Hepatocyte (in vitro differentiated cells): ENCODE results near the gene RAD50. TPM values are rescaled to one million over a fixed set of nuclear protein-coding genes. Genes with fewer than 3 reads are reported as not detected.

ENCODE experiments used
- DNase-seq: peaks from one replicate; pipeline ENCODE4 v3.0.0-alpha.2; 2016; ENCODE audit warnings: low spot score
- H2AFZ ChIP-seq: fragments of 200-600 bp; sonication (generic); 2 replicates; pipeline ENCODE4 v1.6.0; 2016; ENCODE audit warnings: antibody characterized with exemption, mild to moderate bottlenecking
- H3K27ac ChIP-seq: fragments of 200-600 bp; sonication (generic); 2 replicates; pipeline ENCODE4 v1.5.1; 2016; ENCODE audit warnings: mild to moderate bottlenecking
- H3K27me3 ChIP-seq: fragments of 200-600 bp; sonication (generic); 2 replicates; pipeline ENCODE4 v1.6.1; 2016
- H3K36me3 ChIP-seq: fragments of 200-600 bp; sonication (generic); replicated peaks from 2 replicates; pipeline ENCODE4 v1.5.1; 2016; ENCODE audit warnings: low read depth; ENCODE audit not compliant: insufficient read depth
- H3K4me1 ChIP-seq: fragments of 200-600 bp; sonication (generic); 2 replicates; pipeline ENCODE4 v1.5.1; 2016; ENCODE audit warnings: mild to moderate bottlenecking, moderate library complexity; ENCODE audit not compliant: insufficient read depth
- H3K4me2 ChIP-seq: fragments of 200-600 bp; sonication (generic); 2 replicates; pipeline ENCODE4 v1.6.0; 2016
- H3K4me3 ChIP-seq: fragments of 200-600 bp; sonication (generic); 2 replicates; pipeline ENCODE4 v1.5.1; 2016; ENCODE audit warnings: mild to moderate bottlenecking
- H3K79me2 ChIP-seq: fragments of 200-600 bp; sonication (generic); 2 replicates; pipeline ENCODE4 v1.6.0; 2017; ENCODE audit warnings: mild to moderate bottlenecking
- H3K9me2 ChIP-seq: fragments of 200-600 bp; sonication (generic); replicated peaks from 2 replicates; pipeline ENCODE4 v1.6.0; 2017; ENCODE audit warnings: mild to moderate bottlenecking; ENCODE audit not compliant: insufficient read depth
- H3K9me3 ChIP-seq: fragments of 200-600 bp; sonication (generic); 2 replicates; pipeline ENCODE4 v1.5.1; 2016; ENCODE audit warnings: low read depth, mild to moderate bottlenecking
- H4K20me1 ChIP-seq: fragments of 200-600 bp; sonication (generic); 2 replicates; pipeline ENCODE4 v1.6.0; 2016; ENCODE audit warnings: mild to moderate bottlenecking; ENCODE audit not compliant: insufficient read depth, poor library complexity, severe bottlenecking
- EZH2 ChIP-seq: fragments of 200-600 bp; sonication (generic); IDR thresholded peaks from 2 replicates; pipeline ENCODE4 v1.6.1; 2016; ENCODE audit warnings: antibody characterized with exemption, mild to moderate bottlenecking, borderline replicate concordance
- EZH2phosphoT487 ChIP-seq: fragments of 200-600 bp; sonication (generic); IDR thresholded peaks from one replicate; pipeline ENCODE4 v1.6.1; 2018; ENCODE audit warnings: antibody characterized with exemption, mild to moderate bottlenecking, low read depth, moderate library complexity; ENCODE audit not compliant: unreplicated experiment, severe bottlenecking
- WGBS: methylation state at CpG from one replicate; pipeline ENCODE4 v1.1.6; 2016; ENCODE audit warnings: low lambda C conversion rate; ENCODE audit errors: missing lambda C conversion rate; 5-methylcytosine and 5-hydroxymethylcytosine counted together
- polyA plus RNA-seq: library from polyadenylated mRNA; unstranded; fragments of >200 nt; fragmentation: Nextera tagmentation; extraction: Ambion mirVana; gene quantifications from 2 replicates; pipeline ENCODE4 v1.2.1, GENCODE V29; 2016
- total RNA-seq: library from RNA; depleted of rRNA; stranded (reverse); fragments of >200 nt; gene quantifications from 2 replicates; pipeline ENCODE4 v1.2.3, GENCODE V29; 2014
- TF ChIP-seq, protein P1 (sequence below): fragments of 200-600 bp; sonication (generic); IDR thresholded peaks from 2 replicates; pipeline ENCODE4 v1.5.1; 2016; ENCODE audit warnings: antibody characterized with exemption, mild to moderate bottlenecking; ENCODE audit not compliant: poor library complexity

The RAD50 gene
- total and polyA plus RNA-seq, 2 experiments from 2014 or later, result 27.0 to 28.1 TPM

DNA sequence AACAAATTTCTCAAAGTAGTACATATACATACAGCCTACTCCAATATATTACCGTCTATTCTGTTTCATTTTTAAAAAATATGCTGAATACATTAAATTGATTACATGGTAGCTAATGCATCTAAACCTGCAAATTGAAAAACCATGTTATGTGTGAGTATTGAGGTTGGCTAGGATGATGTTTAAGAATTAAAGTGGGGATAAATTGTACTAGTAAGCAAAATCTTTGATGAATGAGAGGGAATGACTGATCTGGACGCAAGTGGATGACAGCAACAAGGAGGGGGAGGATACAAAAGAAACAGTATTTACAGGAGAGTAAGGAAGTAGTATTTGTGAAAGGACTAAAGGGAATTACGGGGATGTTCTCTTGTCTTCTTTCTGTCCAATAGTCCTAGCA, 37.4 kb downstream of the RAD50 start:
- H3K4me2 ChIP-seq, result no peak overlapping the region
- H3K4me1 ChIP-seq, result no peaks in the 10 kb centered on the region
- H3K27me3 ChIP-seq, result no peaks in the 10 kb centered on the region
- WGBS, result 95% methylated on average over 3 of the region's 3 CpGs
- no peaks in the 10 kb centered on the region for H3K9me2 ChIP-seq
- no peaks in the 10 kb centered on the region for H3K9me3 ChIP-seq
- TF ChIP-seq, protein P1, sequence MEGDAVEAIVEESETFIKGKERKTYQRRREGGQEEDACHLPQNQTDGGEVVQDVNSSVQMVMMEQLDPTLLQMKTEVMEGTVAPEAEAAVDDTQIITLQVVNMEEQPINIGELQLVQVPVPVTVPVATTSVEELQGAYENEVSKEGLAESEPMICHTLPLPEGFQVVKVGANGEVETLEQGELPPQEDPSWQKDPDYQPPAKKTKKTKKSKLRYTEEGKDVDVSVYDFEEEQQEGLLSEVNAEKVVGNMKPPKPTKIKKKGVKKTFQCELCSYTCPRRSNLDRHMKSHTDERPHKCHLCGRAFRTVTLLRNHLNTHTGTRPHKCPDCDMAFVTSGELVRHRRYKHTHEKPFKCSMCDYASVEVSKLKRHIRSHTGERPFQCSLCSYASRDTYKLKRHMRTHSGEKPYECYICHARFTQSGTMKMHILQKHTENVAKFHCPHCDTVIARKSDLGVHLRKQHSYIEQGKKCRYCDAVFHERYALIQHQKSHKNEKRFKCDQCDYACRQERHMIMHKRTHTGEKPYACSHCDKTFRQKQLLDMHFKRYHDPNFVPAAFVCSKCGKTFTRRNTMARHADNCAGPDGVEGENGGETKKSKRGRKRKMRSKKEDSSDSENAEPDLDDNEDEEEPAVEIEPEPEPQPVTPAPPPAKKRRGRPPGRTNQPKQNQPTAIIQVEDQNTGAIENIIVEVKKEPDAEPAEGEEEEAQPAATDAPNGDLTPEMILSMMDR, result no peak
- TF ChIP-seq EZH2 (no peak), EZH2phosphoT487 (no peak)
- H3K79me2 ChIP-seq, result no peaks in the 10 kb centered on the region
- H2AFZ ChIP-seq, result no peak overlapping the region
- H3K36me3 ChIP-seq, result no peaks in the 10 kb centered on the region
- no peak for DNase-seq
- H3K4me3 ChIP-seq, result no peak overlapping the region
- no peak overlapping the region for H3K27ac ChIP-seq
- no peaks in the 10 kb centered on the region for H4K20me1 ChIP-seq

DNA sequence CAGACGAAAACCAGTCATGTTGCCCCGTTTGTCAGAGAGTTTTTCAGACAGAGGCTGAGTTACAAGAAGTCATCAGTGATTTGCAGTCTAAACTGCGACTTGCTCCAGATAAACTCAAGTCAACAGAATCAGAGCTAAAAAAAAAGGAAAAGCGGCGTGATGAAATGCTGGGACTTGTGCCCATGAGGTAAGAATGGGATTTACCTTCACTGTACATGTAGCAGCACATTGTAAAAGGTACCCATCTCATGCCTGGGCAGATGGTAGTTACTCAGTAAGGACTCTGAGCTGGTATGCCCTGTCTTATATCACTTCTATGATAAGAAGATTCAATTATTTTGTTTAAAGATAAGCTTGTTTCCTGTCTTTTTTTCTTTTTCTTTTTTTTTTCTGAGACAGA, 38.8 kb downstream of the RAD50 start:
- no peaks in the 10 kb centered on the region for H4K20me1 ChIP-seq
- H3K79me2 ChIP-seq, result no peaks in the 10 kb centered on the region
- DNase-seq, result no peak
- TF ChIP-seq EZH2 (no peak), EZH2phosphoT487 (no peak)
- TF ChIP-seq, protein P1, result no peak
- no peak overlapping the region for H3K4me2 ChIP-seq
- H3K9me2 ChIP-seq, result no peaks in the 10 kb centered on the region
- H3K4me1 ChIP-seq, result no peaks in the 10 kb centered on the region
- no peaks in the 10 kb centered on the region for H3K27me3 ChIP-seq
- H2AFZ ChIP-seq, result no peak overlapping the region
- WGBS, result 77% methylated on average over 5 of the region's 5 CpGs
- no peaks in the 10 kb centered on the region for H3K9me3 ChIP-seq
- H3K36me3 ChIP-seq, result no peaks in the 10 kb centered on the region
- no peak overlapping the region for H3K27ac ChIP-seq
- no peak overlapping the region for H3K4me3 ChIP-seq

DNA sequence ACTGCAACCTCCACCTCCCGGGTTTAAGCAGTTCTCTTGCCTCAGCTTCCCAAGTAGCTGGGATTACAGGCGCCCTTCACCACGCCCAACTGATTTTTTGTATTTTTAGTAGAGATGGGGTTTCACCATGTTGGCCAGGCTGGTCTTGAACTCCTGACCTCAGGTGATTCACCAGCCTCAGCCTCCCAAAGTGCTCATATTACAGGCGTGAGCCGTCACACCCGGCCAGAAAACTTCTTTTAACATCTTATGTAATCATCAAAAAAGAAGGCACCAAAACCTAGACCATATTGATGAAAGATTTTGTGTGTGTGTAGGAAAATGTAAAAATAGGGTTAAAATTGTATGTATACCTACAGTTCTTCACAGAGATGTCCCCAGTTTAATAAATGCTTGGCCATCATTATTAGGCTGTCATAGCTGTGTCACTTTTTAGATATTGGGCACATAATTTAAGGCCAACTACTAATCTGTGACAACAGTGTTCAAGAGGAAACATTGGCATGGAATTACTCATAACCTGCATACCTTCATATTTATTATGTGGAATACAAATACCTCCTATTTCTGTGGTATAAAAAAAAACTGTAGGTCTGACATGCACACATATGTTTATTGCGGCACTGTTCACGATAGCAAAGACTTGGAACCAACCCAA, 44.4 kb downstream of the RAD50 start:
- Histone ChIP-seq H4K20me1 (no peaks in the 10 kb centered on the region), H3K4me2 (no peak overlapping the region), H3K79me2 (no peaks in the 10 kb centered on the region), H3K9me2 (no peaks in the 10 kb centered on the region), H3K27me3 (no peaks in the 10 kb centered on the region), H3K4me3 (no peak overlapping the region), H3K4me1 (no peaks in the 10 kb centered on the region), H3K9me3 (no peaks in the 10 kb centered on the region), H2AFZ (no peak overlapping the region), H3K36me3 (no peaks in the 10 kb centered on the region), H3K27ac (no peak overlapping the region)
- TF ChIP-seq EZH2phosphoT487 (no peak), EZH2 (no peak)
- TF ChIP-seq, protein P1, result no peak
- no peak for DNase-seq
- WGBS, result 95% methylated on average over 8 of the region's 8 CpGs
